Mesothelial cell of epicardium (in vitro differentiated cells): ENCODE measurements around the gene PRADC1. TPM values are rescaled to one million over a fixed set of nuclear protein-coding genes. Genes with fewer than 3 reads are reported as not detected.

ENCODE experiments used
- DNase-seq, 2 experiments: peaks; one replicate each; pipeline ENCODE4 v3.0.0; 2021; ENCODE audit warnings: low spot score in 2 of 2; ENCODE audit not compliant: unreplicated experiment in 2 of 2
- H3K27ac Mint-ChIP-seq: 2 replicates; pipeline ENCODE4 v1.8.0; 2021; ENCODE audit warnings: mixed read lengths
- H3K27me3 Mint-ChIP-seq: 2 replicates; pipeline ENCODE4 v1.8.0; 2021; ENCODE audit warnings: low read depth, mixed read lengths
- H3K36me3 Mint-ChIP-seq: 2 replicates; pipeline ENCODE4 v1.8.0; 2021; ENCODE audit warnings: mixed read lengths
- H3K4me1 Mint-ChIP-seq: 2 replicates; pipeline ENCODE4 v1.8.0; 2021; ENCODE audit warnings: mixed read lengths
- H3K4me3 Mint-ChIP-seq: 2 replicates; pipeline ENCODE4 v1.8.0; 2021; ENCODE audit warnings: mild to moderate bottlenecking, moderate library complexity, mixed read lengths
- H3K9me3 Mint-ChIP-seq: 2 replicates; pipeline ENCODE4 v1.8.0; 2021; ENCODE audit warnings: mixed read lengths
- CTCF ChIP-seq: fragments of 200-600 bp; sonication (generic); IDR thresholded peaks from one replicate; pipeline ENCODE4 v1.5.0; 2021; ENCODE audit warnings: antibody characterized with exemption; ENCODE audit not compliant: unreplicated experiment
- total RNA-seq: library from RNA; stranded (reverse); gene quantifications from 3 replicates; pipeline ENCODE4 v1.2.1, GENCODE V29; 2021

Gene PRADC1
- total RNA-seq, 1 donor from 2014 or later: 5.9 TPM

DNA sequence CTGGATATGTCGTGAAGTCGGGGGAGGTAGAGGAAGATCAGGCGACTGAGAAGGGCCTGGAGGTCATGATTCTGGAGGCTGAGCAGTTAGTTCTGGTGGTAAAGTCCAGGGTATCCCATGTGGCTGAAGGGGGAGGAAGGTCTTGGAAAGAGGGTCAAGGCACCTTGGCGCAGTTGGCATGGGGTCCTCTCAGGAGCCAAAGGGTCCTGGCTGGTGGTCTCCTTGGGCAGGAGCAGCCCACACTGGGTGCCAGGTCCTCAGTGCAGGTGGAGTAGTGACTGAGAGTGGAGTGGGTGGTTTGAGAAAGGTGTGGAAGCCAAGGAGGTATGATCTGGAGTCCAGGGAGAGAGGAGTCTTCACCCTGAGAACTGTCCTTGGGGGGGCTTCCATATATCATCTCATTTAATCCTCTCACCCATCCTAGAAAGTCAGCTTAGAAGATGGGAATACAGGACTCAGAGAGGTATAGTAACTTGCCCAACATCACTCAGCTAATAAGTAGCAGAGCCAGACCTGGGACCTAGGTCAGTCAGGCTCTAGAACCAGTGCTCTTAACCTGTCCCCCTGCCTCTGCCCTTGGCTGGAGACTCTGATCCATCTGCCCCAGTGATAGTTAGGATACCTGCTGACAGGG, 26.8 kb upstream of the PRADC1 start:
- no peak for DNase-seq
- Mint-ChIP-seq H3K27ac (no peak overlapping the region), H3K27me3 (peaks cover 3% of the 10 kb centered on the region), H3K36me3 (no peaks in the 10 kb centered on the region), H3K9me3 (no peaks in the 10 kb centered on the region), H3K4me1 (no peaks in the 10 kb centered on the region), H3K4me3 (no peak overlapping the region)
- no peak for TF ChIP-seq CTCF

DNA sequence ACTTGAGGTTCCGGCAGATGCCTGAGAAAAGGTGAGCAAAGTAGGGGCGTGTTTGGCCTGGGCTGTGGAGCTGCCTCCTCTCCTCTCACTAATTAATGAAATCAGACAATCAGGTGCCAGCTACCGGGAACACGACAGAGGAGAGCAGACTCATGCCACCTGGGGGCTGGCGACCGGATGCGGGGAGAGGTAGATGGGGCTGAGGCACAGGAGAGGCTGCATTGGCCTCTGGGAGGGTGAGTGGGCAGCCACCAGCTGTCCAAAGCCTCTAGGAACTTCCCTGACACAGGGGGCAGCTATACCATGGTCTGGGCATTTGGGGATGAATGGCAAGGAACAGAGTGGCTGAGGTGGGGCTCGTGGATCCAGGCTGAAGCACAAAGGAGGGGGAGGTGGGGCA, 26.2 kb upstream of the PRADC1 start:
- TF ChIP-seq CTCF: no peak
- no peaks in the 10 kb centered on the region for H3K4me1 Mint-ChIP-seq
- no peak for DNase-seq
- H3K27ac Mint-ChIP-seq: no peak overlapping the region
- H3K4me3 Mint-ChIP-seq: no peak overlapping the region
- peaks cover 3% of the 10 kb centered on the region for H3K27me3 Mint-ChIP-seq
- no peaks in the 10 kb centered on the region for H3K36me3 Mint-ChIP-seq
- no peaks in the 10 kb centered on the region for H3K9me3 Mint-ChIP-seq

- Mint-ChIP-seq H3K9me3 (no peaks in the 10 kb centered on the region), H3K4me1 (no peaks in the 10 kb centered on the region), H3K27ac (no peak overlapping the region), H3K36me3 (no peaks in the 10 kb centered on the region), H3K27me3 (peaks cover 3% of the 10 kb centered on the region), H3K4me3 (no peak overlapping the region)
- TF ChIP-seq CTCF: no peak
- DNase-seq: no peak
Observed at GRCh38 chr2:73258913-73259215, 25.8 kb upstream of the PRADC1 start.

- Mint-ChIP-seq H3K9me3 (no peaks in the 10 kb centered on the region), H3K4me1 (no peaks in the 10 kb centered on the region), H3K4me3 (no peak overlapping the region), H3K27me3 (peaks cover 2% of the 10 kb centered on the region), H3K36me3 (peaks cover 2% of the 10 kb centered on the region), H3K27ac (no peak overlapping the region)
- no peak for TF ChIP-seq CTCF
- no peak for DNase-seq
Observed at GRCh38 chr2:73258186-73258912, 25.3 kb upstream of the PRADC1 start.

DNA sequence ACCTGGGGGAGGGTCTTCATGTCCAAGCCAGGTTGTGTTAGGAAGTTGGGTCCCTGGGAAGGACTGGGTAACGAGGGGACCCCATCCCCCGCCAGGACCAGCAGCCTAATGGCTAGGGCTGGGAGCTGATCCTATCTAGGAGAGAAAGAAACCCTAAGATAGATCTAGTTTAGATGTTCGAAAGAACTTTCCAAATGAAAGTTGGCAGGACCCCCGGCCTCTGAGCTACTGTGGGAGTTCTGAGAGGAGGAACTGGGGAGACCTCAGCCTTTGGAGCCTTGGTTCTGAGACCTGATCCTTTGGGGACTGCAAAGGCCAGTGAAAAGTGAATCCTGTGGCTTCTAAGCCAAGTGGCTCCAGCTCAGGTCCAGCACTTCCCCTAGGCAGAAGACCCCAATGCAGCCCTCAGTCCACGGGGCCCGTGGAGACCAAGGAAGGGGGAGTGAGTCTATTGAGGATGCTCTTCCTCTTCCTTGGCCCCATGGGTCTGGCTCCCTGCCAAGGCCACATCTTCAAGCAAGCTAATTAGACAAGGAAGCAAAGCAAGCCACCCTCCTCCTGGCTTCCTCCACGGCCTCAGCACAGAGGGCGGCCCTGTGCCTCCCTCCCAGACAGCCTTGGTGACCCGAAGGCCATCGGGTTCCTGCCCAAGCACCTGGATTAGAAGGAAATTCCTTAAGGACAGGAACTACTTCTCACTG, 24.5 kb upstream of the PRADC1 start:
- H3K4me1 Mint-ChIP-seq: no peaks in the 10 kb centered on the region
- no peak for DNase-seq
- no peak overlapping the region for H3K27ac Mint-ChIP-seq
- H3K4me3 Mint-ChIP-seq: no peak overlapping the region
- peaks cover 2% of the 10 kb centered on the region for H3K27me3 Mint-ChIP-seq
- H3K36me3 Mint-ChIP-seq: peaks cover 7% of the 10 kb centered on the region
- H3K9me3 Mint-ChIP-seq: no peaks in the 10 kb centered on the region
- no peak for TF ChIP-seq CTCF
